Fibroblast of villous mesenchyme (primary cell): ENCODE data around the gene HSD17B4. TPM values are rescaled to one million over a fixed set of nuclear protein-coding genes. Genes with fewer than 3 reads are reported as not detected.

Experiments
- DNase-seq: peaks from one replicate; pipeline ENCODE4 v3.0.0-alpha.2; 2010; ENCODE audit warnings: low read depth
- H3K4me3 ChIP-seq: 2 replicates; pipeline ENCODE4 v1.5.1; 2011; ENCODE audit warnings: low read depth, mild to moderate bottlenecking, low read length
- total RNA-seq: library from RNA; depleted of rRNA; stranded (reverse); fragments of >200 nt; gene quantifications from 2 replicates; pipeline ENCODE4 v1.2.3, GENCODE V29; 2012
- TF ChIP-seq, protein P1 (sequence below): IDR thresholded peaks from 2 replicates; pipeline ENCODE4 v1.5.1; 2012; ENCODE audit warnings: low read depth, mild to moderate bottlenecking, low read length; ENCODE audit not compliant: insufficient read depth

HSD17B4 gene
- total RNA-seq, 1 donor, result 183 TPM

GRCh38 chr5:119532637-119533036, 80.3 kb downstream of the HSD17B4 start:
- H3K4me3 ChIP-seq, result no peak overlapping the region
- no peak for DNase-seq
- TF ChIP-seq, protein P1, sequence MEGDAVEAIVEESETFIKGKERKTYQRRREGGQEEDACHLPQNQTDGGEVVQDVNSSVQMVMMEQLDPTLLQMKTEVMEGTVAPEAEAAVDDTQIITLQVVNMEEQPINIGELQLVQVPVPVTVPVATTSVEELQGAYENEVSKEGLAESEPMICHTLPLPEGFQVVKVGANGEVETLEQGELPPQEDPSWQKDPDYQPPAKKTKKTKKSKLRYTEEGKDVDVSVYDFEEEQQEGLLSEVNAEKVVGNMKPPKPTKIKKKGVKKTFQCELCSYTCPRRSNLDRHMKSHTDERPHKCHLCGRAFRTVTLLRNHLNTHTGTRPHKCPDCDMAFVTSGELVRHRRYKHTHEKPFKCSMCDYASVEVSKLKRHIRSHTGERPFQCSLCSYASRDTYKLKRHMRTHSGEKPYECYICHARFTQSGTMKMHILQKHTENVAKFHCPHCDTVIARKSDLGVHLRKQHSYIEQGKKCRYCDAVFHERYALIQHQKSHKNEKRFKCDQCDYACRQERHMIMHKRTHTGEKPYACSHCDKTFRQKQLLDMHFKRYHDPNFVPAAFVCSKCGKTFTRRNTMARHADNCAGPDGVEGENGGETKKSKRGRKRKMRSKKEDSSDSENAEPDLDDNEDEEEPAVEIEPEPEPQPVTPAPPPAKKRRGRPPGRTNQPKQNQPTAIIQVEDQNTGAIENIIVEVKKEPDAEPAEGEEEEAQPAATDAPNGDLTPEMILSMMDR, result no peak

DNA sequence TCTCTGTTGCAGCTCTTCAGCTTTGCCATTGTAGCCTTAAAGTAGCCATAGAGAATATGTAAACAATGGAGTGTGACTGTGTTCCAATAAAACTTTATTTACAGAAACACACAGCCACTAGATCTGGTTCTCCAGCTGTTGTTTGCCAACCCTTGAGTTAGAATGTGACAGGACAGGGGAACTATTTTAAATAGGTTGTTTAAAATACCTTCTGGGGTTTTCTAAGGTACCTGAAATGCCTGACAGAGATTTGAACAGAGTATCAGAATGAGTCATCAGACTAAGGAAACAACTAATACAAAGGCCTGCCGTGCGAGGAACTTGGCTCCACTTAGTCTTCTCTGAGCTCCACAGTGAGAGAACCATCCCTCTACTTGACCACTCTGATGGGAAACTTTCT, 85.4 kb downstream of the HSD17B4 start:
- DNase-seq, result no peak
- TF ChIP-seq, protein P1, result no peak
- H3K4me3 ChIP-seq, result no peak overlapping the region

DNA sequence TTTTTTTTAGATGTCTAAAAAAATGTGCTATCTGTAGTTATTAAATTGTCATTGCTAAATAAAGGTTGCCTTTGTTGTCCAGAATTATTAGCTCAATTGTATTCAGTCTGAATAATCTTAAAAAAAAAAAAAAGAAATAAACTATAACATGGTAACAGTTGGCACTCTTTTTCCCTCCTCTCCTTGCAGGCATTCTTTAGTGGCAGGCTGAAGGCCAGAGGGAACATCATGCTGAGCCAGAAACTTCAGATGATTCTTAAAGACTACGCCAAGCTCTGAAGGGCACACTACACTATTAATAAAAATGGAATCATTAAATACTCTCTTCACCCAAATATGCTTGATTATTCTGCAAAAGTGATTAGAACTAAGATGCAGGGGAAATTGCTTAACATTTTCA, 89.4 kb downstream of the HSD17B4 start:
- no peak overlapping the region for H3K4me3 ChIP-seq
- DNase-seq, result no peak
- TF ChIP-seq, protein P1, result no peak

GRCh38 chr5:119551819-119552218, 99.5 kb downstream of the HSD17B4 start:
- TF ChIP-seq, protein P1, result no peak
- no peak for DNase-seq
- H3K4me3 ChIP-seq, result no peak overlapping the region

- TF ChIP-seq, protein P1, result no peak
- DNase-seq, result no peak
- no peak overlapping the region for H3K4me3 ChIP-seq
Measured at GRCh38 chr5:119554597-119554996, 102.3 kb downstream of the HSD17B4 start.

DNA sequence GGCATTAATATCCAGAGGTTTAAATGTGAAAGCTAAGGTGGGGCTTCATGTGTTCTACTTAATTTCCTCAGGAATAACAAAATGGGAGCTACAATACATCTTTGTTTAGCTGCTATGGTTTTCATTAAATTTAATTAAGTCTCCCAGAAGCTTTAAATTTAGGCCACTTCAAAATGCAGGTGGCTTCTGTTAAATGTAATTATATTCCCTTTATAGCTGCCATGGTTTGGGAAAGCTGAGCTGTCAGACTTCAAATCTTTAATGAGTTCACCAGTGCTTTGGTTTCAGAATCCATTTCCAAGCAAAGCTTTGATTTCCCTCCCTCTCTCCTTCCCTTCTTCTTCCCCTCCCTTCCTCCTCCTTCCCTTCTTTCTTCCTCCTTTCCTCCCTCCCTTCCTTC, 118.6 kb downstream of the HSD17B4 start:
- DNase-seq, result no peak
- TF ChIP-seq, protein P1, result no peak

GRCh38 chr5:119578937-119579336, 126.6 kb downstream of the HSD17B4 start:
- TF ChIP-seq, protein P1, result peak; percentile 36
- H3K4me3 ChIP-seq, result no peak overlapping the region
- DNase-seq, result peak; percentile 26

More for the DNA sequence above, 118.6 kb downstream of the HSD17B4 start:
- no peak overlapping the region for H3K4me3 ChIP-seq
